WI38 (cell line): ENCODE data around the gene EFNB1.

Source experiments
- H3K4me3 ChIP-seq: 2 replicates; pipeline ENCODE4 v1.5.1; 2011; ENCODE audit warnings: low read depth, mild to moderate bottlenecking, control low read depth, low read length
- TF ChIP-seq, protein P1 (sequence below): IDR thresholded peaks from 2 replicates; pipeline ENCODE4 v1.5.1; 2012; ENCODE audit warnings: low read depth, mild to moderate bottlenecking, control low read depth, low read length

The EFNB1 gene

DNA sequence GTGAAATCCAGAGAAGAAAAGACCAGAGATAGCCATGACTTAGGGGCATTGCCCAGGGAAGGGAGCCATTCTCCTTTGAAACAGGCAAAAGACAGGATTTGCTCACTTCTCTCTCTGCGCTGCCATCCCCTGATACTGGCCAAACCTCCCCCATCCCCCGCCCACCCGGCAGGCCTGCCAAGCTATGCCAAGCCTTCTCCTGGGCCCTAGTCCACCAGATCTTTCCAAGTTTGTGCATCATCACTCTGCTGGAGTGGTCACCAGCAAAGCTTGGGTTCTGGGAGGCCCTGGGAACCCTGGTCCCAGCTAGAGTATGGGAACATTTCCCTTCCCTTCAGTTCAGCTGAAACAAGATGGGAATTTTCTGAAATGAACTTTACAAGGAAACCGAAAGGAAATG is 18.4 kb downstream of the EFNB1 start:
- H3K4me3 ChIP-seq, result no peak overlapping the region
- TF ChIP-seq, protein P1, sequence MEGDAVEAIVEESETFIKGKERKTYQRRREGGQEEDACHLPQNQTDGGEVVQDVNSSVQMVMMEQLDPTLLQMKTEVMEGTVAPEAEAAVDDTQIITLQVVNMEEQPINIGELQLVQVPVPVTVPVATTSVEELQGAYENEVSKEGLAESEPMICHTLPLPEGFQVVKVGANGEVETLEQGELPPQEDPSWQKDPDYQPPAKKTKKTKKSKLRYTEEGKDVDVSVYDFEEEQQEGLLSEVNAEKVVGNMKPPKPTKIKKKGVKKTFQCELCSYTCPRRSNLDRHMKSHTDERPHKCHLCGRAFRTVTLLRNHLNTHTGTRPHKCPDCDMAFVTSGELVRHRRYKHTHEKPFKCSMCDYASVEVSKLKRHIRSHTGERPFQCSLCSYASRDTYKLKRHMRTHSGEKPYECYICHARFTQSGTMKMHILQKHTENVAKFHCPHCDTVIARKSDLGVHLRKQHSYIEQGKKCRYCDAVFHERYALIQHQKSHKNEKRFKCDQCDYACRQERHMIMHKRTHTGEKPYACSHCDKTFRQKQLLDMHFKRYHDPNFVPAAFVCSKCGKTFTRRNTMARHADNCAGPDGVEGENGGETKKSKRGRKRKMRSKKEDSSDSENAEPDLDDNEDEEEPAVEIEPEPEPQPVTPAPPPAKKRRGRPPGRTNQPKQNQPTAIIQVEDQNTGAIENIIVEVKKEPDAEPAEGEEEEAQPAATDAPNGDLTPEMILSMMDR, result no peak

DNA sequence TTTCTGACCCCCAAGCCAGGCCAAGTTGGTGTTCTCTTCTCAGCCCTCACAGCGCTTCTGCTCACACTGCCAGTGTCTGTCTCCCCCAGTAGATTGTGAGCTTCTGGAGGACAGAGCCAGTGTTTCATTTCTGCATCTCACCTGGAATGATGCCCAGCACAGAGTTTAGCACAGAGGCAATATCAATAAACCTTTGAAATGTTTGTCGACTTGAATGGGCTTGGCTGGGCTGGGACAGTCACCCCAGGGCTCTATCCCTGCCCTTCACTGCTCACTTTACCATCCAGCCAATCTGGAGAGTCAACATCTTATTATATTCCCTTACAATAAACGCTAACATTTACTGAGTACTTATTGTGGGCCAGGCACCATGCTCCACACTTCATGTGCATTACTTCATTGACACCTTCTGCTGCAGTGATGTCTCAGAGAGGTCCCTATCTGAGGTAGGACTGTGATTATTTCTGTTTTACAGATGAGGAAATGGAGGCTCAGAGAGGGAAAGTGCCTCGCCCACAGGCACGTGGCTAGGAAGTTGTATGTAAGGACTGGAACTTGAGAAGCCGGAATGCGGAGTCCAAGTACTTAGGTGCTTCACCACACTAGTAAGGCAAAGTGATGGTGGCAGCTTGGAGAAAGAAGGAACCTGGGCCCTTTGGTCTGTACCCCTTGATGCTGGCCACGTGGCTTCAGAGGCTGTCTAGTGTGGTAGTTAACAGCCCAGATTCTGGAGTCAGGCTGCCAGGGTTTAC is 19.5 kb downstream of the EFNB1 start:
- H3K4me3 ChIP-seq, result no peak overlapping the region
- TF ChIP-seq, protein P1, result no peak

DNA sequence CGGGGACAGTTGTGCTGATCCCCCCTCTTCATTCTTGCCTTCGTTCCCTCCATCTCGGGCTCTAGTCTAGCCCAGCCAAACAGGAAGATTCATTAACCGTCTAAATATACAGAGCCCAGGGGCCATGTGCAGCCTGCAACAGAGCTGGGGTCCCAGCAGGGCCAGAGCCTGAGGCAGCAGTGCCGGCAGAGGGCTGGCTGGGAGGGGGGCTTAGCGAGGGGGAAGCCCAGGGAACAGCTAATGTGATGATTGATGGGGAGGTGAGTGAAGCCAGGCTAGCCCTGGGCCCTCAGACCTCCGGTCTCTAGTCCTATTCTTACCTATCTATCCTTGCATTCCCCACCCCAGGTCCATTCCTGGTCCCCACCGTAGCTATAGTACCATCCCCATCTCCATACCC is 22.3 kb downstream of the EFNB1 start:
- TF ChIP-seq, protein P1, result no peak
- no peak overlapping the region for H3K4me3 ChIP-seq

DNA sequence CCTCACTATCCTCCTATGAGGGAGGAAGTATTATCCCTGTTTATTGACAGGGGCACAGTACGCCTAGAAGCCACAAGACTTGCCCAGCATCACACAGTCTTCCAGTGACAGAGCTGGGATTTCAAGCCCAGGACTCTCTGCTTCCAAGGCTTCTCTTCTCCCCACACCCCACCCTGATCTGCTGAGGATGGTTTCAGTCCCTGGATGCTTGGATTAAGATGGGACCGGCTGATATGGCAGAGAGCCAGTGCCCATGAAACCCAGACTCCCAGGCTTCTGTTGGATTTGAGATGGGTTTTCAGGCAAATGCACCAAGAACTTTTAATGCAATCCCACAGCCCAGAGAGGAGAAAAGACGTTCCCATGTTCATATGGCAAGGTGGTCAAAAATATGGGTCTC is 23.2 kb downstream of the EFNB1 start:
- no peak overlapping the region for H3K4me3 ChIP-seq
- TF ChIP-seq, protein P1, result no peak

DNA sequence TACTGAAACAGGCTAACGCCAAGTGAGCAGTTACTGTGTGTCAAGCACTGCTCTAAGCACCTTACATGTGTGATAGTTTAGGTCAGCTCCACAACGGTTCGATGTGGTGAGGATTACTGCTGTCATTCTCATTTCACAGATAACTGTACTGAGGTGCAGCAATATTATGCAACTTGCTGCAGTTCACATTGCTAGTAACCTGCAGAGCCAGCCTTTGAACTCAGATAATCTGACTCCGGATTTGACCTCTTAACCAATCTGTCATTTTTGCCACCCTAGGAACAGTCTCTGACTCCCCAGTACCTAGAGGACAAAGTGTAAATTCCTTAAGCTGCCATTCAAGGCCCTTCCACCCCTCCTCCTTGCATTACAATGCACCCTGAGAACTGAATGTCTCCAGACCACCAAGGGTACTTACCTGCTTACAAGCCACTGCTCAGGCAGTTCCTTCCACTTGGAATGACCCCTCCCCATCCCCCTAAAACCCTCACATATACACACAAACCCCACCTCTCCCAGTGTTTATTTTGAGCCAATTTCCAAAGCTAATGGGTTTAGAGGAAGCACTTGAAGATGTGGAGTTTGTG is 24.9 kb downstream of the EFNB1 start:
- TF ChIP-seq, protein P1, result no peak
- no peak overlapping the region for H3K4me3 ChIP-seq

DNA sequence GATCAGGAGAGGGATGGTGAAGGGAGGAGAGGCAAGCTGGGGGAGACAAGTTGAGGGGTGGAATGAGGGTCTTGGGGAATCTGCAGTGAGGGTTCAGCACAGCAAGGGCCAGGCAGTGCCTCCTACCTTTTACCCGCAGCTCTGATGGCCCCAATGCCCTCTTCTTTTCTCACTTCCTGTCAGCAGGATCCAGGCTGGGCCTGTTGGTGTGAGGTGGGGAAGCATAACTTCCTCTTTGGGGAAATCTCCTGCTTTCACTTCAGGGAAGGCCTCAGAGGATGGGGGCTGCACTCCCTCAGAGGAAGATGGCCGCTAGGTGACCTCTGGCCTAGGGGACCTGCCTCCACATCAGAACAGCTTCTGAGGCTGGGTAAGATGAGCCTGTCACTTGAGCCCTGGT is 36.5 kb downstream of the EFNB1 start:
- TF ChIP-seq, protein P1, result no peak
- no peak overlapping the region for H3K4me3 ChIP-seq

DNA sequence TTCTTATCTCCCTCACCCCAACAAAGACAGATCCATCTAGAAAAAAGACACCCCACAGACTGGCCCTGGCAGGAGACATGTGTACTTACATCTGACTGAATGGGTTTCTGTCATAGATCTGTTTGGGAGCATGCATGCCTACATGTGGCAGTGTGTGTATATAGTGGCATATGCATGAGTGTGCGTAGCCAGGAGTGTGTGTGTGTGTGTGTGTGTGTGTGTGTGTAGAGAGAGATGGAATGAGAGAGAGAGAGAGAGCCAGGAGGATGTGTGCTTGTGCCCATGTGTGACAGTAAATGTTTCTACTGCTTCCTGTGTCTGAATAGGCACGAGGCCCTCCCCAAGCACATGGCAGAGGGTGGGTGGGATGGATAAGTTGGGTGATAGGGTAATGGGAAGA is 37.1 kb downstream of the EFNB1 start:
- no peak overlapping the region for H3K4me3 ChIP-seq
- TF ChIP-seq, protein P1, result no peak
